GM18505 (cell line): ENCODE measurements around the gene MMP17.

ENCODE experiments used
- ATAC-seq: cut with Tn5 transposase; IDR thresholded peaks from one replicate; pipeline ENCODE4 v1.9.1; 2021; ENCODE audit not compliant: unreplicated experiment
- POLR2A ChIP-seq: IDR thresholded peaks from 4 replicates; pipeline ENCODE4 v1.6.1; 2011; ENCODE audit warnings: borderline replicate concordance; ENCODE audit not compliant: insufficient read depth, insufficient read length; ENCODE audit errors: extremely low read depth

The MMP17 gene

GRCh38 chr12:131829791-131830334, 1.7 kb downstream of the MMP17 start:
- no peak for TF ChIP-seq POLR2A
- ATAC-seq, result no peak

- no peak for TF ChIP-seq POLR2A
- no peak for ATAC-seq
These were observed 2.2 kb downstream of the MMP17 start for GRCh38 chr12:131830335-131830913.

GRCh38 chr12:131830914-131831571, 2.9 kb downstream of the MMP17 start:
- ATAC-seq, result no peak
- no peak for TF ChIP-seq POLR2A

GRCh38 chr12:131831635-131832041, 3.4 kb downstream of the MMP17 start:
- ATAC-seq, result no peak

GRCh38 chr12:131832321-131833231, 4.4 kb downstream of the MMP17 start:
- no peak for ATAC-seq
- no peak for TF ChIP-seq POLR2A

More at GRCh38 chr12:131831635-131832041, 3.4 kb downstream of the MMP17 start:
- no peak for TF ChIP-seq POLR2A

GRCh38 chr12:131833288-131833895, 5.2 kb downstream of the MMP17 start:
- TF ChIP-seq POLR2A, result no peak

GRCh38 chr12:131833896-131834641, 5.9 kb downstream of the MMP17 start:
- ATAC-seq, result no peak
- no peak for TF ChIP-seq POLR2A

More at GRCh38 chr12:131833288-131833895, 5.2 kb downstream of the MMP17 start:
- no peak for ATAC-seq

- no peak for TF ChIP-seq POLR2A
- ATAC-seq, result no peak
These were observed 6.8 kb downstream of the MMP17 start for GRCh38 chr12:131834798-131835615.

GRCh38 chr12:131835616-131836171, 7.5 kb downstream of the MMP17 start:
- no peak for TF ChIP-seq POLR2A

GRCh38 chr12:131836193-131836592, 8.0 kb downstream of the MMP17 start:
- ATAC-seq, result no peak
- TF ChIP-seq POLR2A, result no peak

More at GRCh38 chr12:131835616-131836171, 7.5 kb downstream of the MMP17 start:
- no peak for ATAC-seq

GRCh38 chr12:131836714-131837397, 8.7 kb downstream of the MMP17 start:
- TF ChIP-seq POLR2A, result no peak
- no peak for ATAC-seq
